B cell (primary cell): Measurements from ENCODE around the gene NCMAP. TPM values are rescaled to one million over a fixed set of nuclear protein-coding genes. Genes with fewer than 3 reads are reported as not detected.

ENCODE experiments used
- ATAC-seq: fragments of 200-7000 bp; cut with Tn5 transposase; one replicate; pipeline ENCODE4 v1.10.0; 2021; ENCODE audit warnings: low read depth, mild to moderate bottlenecking, moderate number of reproducible peaks, moderate library complexity
- CTCF ChIA-PET: fragments of 350-600 bp; sonication (Branson Sonifier 250); formaldehyde crosslinking; loops from one replicate; lab custom pipeline; 2021; ENCODE audit warnings: antibody characterized with exemption, inconsistent platforms; lab: Charles Lee
- POLR2A ChIA-PET: fragments of 350-600 bp; sonication (Branson Sonifier 250); formaldehyde crosslinking; loops from one replicate; lab custom pipeline; 2021; ENCODE audit warnings: antibody characterized with exemption; lab: Charles Lee
- DNase-seq: peaks from one replicate; pipeline ENCODE4 v3.0.0; 2013
- H2AFZ ChIP-seq: 2 replicates; pipeline ENCODE4 v1.6.1; 2012; ENCODE audit warnings: mild to moderate bottlenecking, low read depth, low read length; ENCODE audit not compliant: insufficient read depth, poor library complexity, severe bottlenecking
- H3K27ac ChIP-seq, 2 donors: 1 replicate in 1 of 2; 2 replicates in 1 of 2; pipeline ENCODE4 v1.5.1; 2012 to 2013; ENCODE audit warnings: low read length in 2 of 2, mild to moderate bottlenecking in 2 of 2, moderate library complexity in 1 of 2
- H3K27me3 ChIP-seq, 4 experiments: fragments of 200-600 bp in 1 of 4; sonication (generic) in 1 of 4; replicated peaks in 1 of 4; 1 replicate in 2 of 4; 2 replicates in 2 of 4; pipeline versions ENCODE4 v1.6.1 to v1.7.0; 2013 to 2016; ENCODE audit warnings: low read length in 3 of 4, mild to moderate bottlenecking in 2 of 4, mixed read lengths in 1 of 4, moderate library complexity in 1 of 4; ENCODE audit not compliant: insufficient read depth in 4 of 4, control insufficient read depth in 3 of 4; ENCODE audit errors: control extremely low read depth in 1 of 4
- H3K36me3 ChIP-seq, 2 experiments: replicated peaks in 1 of 2; 1 replicate in 1 of 2; 2 replicates in 1 of 2; pipeline versions ENCODE4 v1.6.1 to v1.7.1; 2013; ENCODE audit warnings: low read length in 1 of 2; ENCODE audit not compliant: insufficient read depth in 2 of 2, control insufficient read depth in 1 of 2; ENCODE audit errors: control extremely low read depth in 1 of 2, extremely low read depth in 1 of 2
- H3K4me1 ChIP-seq, 2 donors: fragments of 200-600 bp in 1 of 2; sonication (generic) in 1 of 2; 1 replicate in 1 of 2; 2 replicates in 1 of 2; pipeline versions ENCODE4 v1.5.1 to v1.6.1; 2013 to 2017; ENCODE audit warnings: low read length in 2 of 2; ENCODE audit not compliant: control insufficient read depth in 2 of 2, insufficient read depth in 2 of 2
- H3K4me2 ChIP-seq: replicated peaks from 2 replicates; pipeline ENCODE3; 2012; ENCODE audit warnings: mild to moderate bottlenecking, low read depth, low read length; ENCODE audit not compliant: poor library complexity, severe bottlenecking
- H3K4me3 ChIP-seq, 5 experiments: fragments of 200-600 bp in 1 of 5; sonication (generic) in 1 of 5; 1 replicate in 3 of 5; 2 replicates in 2 of 5; pipeline versions ENCODE4 v1.5.1 to v1.7.0; 2011 to 2016; ENCODE audit warnings: low read length in 4 of 5, mild to moderate bottlenecking in 4 of 5, low read depth in 2 of 5, control low read depth in 1 of 5, moderate library complexity in 1 of 5; ENCODE audit not compliant: insufficient read depth in 1 of 5; ENCODE audit errors: control extremely low read depth in 1 of 5, extremely low read depth in 1 of 5
- H3K79me2 ChIP-seq: fragments of 200-600 bp; sonication (generic); one replicate; pipeline ENCODE4 v1.6.0; 2016; ENCODE audit warnings: low read length; ENCODE audit not compliant: control insufficient read depth, insufficient read depth
- H3K9ac ChIP-seq: fragments of 200-600 bp; sonication (generic); 2 replicates; pipeline ENCODE4 v1.6.1; 2017; ENCODE audit warnings: mild to moderate bottlenecking, low read length, moderate library complexity
- H3K9me3 ChIP-seq, 3 donors: one replicate each; pipeline versions ENCODE4 v1.6.1 to v1.7.1; 2013; ENCODE audit warnings: low read length in 2 of 3; ENCODE audit not compliant: control insufficient read depth in 2 of 3, insufficient read depth in 1 of 3; ENCODE audit errors: control extremely low read depth in 1 of 3
- H4K20me1 ChIP-seq: 2 replicates; pipeline ENCODE4 v1.6.0; 2012; ENCODE audit warnings: mild to moderate bottlenecking, low read length; ENCODE audit not compliant: insufficient read depth, control insufficient read depth, poor library complexity, severe bottlenecking
- H3K27ac Mint-ChIP-seq: one replicate; pipeline ENCODE4 v1.8.0; 2021; ENCODE audit warnings: mixed read lengths
- H3K27me3 Mint-ChIP-seq: one replicate; pipeline ENCODE4 v1.8.0; 2021; ENCODE audit warnings: mixed read lengths
- H3K4me1 Mint-ChIP-seq: one replicate; pipeline ENCODE4 v1.8.0; 2021; ENCODE audit warnings: mixed read lengths
- H3K4me3 Mint-ChIP-seq: one replicate; pipeline ENCODE4 v1.8.0; 2021; ENCODE audit warnings: mixed read lengths
- H3K9me3 Mint-ChIP-seq: one replicate; pipeline ENCODE4 v1.8.0; 2022; ENCODE audit warnings: mixed read lengths; ENCODE audit not compliant: insufficient read depth
- EZH2 ChIP-seq: IDR thresholded peaks from 2 replicates; pipeline ENCODE4 v1.6.1; 2012; ENCODE audit warnings: borderline replicate concordance, low read depth, mild to moderate bottlenecking, moderate library complexity, low read length; ENCODE audit not compliant: insufficient read depth, poor library complexity, severe bottlenecking
- WGBS: methylation state at CpG from one replicate; pipeline ENCODE4 v1.1.5; 2013; ENCODE audit warnings: missing lambda C conversion rate; ENCODE audit not compliant: insufficient coverage; 5-methylcytosine and 5-hydroxymethylcytosine counted together
- intact Hi-C: fragments of 100-400 bp; cut with micrococcal nuclease; formaldehyde crosslinking; loops from one replicate; pipeline ENCODE4 v1.10.0; 2022
- polyA plus RNA-seq: library from polyadenylated mRNA; depleted of rRNA; stranded (reverse); fragments of >200 nt; gene quantifications from 2 replicates; pipeline ENCODE4 v1.2.3, GENCODE V29; 2012
- total RNA-seq, 2 donors: library from RNA; stranded (reverse); fragments of 120-200 nt in 1 of 2; gene quantifications; 1 replicate in 1 of 2; 2 replicates in 1 of 2; pipeline versions ENCODE4 v1.2.3 to v1.2.4, GENCODE V29; 2013 to 2022
- TF ChIP-seq, protein P1 (sequence below): fragments of 200-600 bp; IDR thresholded peaks from one replicate; pipeline ENCODE4 v1.8.0; 2022; ENCODE audit warnings: antibody characterized with exemption, mild to moderate bottlenecking

Gene NCMAP
- total and polyA plus RNA-seq, 2 donors (not counting 1 experiment from before 2014, with no cell fraction given): not detected

DNA sequence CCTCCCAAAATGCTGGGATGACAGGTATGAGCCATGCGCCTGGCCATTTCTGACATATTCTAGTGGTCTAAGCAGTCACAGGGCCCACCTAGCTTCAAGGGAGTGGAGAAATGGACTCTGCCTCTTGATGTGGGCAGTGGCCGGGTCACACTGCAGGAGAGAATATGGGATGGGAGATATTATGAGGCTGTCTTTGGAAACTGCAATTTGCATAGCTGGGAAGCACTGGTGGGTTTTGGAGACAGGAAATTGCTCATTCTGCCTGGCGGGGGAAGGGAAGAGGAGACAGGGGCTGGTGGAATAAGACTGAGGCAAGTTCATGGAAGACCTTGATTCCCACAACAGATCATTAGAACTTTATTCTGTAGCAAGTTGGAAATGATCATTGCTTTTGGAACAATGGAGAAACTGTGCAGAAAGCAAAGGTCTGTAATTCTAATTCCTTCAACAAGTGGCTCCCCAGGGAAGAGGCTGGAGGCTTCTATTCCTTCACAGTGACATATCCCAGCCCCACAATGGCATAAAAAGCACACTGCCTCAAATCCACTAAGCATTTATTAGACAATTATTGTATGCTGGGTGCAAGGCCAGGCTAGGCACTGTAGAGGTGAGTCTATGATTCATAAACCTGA is 10.5 kb downstream of the NCMAP start:
- ATAC-seq: no peak
- CTCF ChIA-PET: no interaction called here

DNA sequence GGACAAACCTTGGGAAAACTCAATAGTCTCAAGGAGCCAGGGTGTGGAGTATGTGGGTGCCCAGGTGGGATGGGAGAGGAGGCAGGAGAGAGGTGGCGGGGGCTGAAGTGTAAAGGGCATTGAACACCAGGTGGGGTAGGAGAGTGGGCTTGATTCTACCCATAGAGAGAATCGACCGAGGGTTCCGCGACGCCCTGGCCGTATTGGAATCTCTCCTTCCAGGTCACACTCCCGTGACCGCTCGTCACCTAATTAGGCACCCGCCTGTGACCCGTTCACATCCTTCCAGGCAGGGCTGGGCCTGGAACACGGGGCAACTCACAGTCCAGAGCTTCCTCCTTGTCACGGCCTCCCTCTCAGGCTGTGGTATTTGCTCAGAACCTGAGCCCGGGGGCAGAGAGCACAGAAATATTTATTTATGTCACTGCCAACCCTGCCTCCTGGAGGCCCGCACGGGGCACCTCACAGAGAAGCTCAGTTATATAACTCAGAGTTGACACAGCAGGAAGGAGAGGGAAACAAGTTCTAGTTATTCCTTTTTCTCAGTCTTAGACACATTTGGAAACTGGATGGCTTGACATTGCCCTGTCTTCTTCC is 12.0 kb downstream of the NCMAP start:
- H2AFZ ChIP-seq: peak overlapping the region; percentile 53
- H3K4me3 ChIP-seq: no peak overlapping the region
- H3K79me2 ChIP-seq: no peaks in the 10 kb centered on the region
- Mint-ChIP-seq H3K27me3 (no peaks in the 10 kb centered on the region), H3K4me3 (no peak overlapping the region), H3K9me3 (no peaks in the 10 kb centered on the region), H3K27ac (no peak overlapping the region), H3K4me1 (peaks cover 26% of the 10 kb centered on the region)
- no peaks in the 10 kb centered on the region for H3K36me3 ChIP-seq
- H3K27me3 ChIP-seq: peaks cover 0 to 3% (median 0%) of the 10 kb centered on the region in 4 experiments
- peak overlapping the region; percentile 12 for H3K4me2 ChIP-seq
- H4K20me1 ChIP-seq: no peaks in the 10 kb centered on the region
- CTCF ChIA-PET: interaction anchor here (2.5 kb wide), 1 partner anchor 19 kb away, joined by 13 read pairs; no protein-coding TSS in a partner anchor
- intact Hi-C loops: no loop called here
- H3K9ac ChIP-seq: no peak overlapping the region
- H3K27ac ChIP-seq: no peak overlapping the region
- DNase-seq (peak; percentile 24), ATAC-seq (peak; percentile 21)
- TF ChIP-seq EZH2: no peak
- TF ChIP-seq, protein P1, sequence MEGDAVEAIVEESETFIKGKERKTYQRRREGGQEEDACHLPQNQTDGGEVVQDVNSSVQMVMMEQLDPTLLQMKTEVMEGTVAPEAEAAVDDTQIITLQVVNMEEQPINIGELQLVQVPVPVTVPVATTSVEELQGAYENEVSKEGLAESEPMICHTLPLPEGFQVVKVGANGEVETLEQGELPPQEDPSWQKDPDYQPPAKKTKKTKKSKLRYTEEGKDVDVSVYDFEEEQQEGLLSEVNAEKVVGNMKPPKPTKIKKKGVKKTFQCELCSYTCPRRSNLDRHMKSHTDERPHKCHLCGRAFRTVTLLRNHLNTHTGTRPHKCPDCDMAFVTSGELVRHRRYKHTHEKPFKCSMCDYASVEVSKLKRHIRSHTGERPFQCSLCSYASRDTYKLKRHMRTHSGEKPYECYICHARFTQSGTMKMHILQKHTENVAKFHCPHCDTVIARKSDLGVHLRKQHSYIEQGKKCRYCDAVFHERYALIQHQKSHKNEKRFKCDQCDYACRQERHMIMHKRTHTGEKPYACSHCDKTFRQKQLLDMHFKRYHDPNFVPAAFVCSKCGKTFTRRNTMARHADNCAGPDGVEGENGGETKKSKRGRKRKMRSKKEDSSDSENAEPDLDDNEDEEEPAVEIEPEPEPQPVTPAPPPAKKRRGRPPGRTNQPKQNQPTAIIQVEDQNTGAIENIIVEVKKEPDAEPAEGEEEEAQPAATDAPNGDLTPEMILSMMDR: no peak
- H3K4me1 ChIP-seq: peaks cover 7 to 18% of the 10 kb centered on the region in 2 donors
- POLR2A ChIA-PET: no interaction called here
- H3K9me3 ChIP-seq: no peaks in the 10 kb centered on the region
- WGBS: 52% methylated on average over 11 of the region's 17 CpGs

More for the DNA sequence above, 10.5 kb downstream of the NCMAP start:
- WGBS: 95% methylated on average over 2 of the region's 3 CpGs
- Mint-ChIP-seq H3K4me1 (peaks cover 14% of the 10 kb centered on the region), H3K4me3 (no peak overlapping the region), H3K9me3 (no peaks in the 10 kb centered on the region), H3K27ac (no peak overlapping the region), H3K27me3 (no peaks in the 10 kb centered on the region)
- no peak overlapping the region for H3K27ac ChIP-seq
- H2AFZ ChIP-seq: no peak overlapping the region
- no peak for TF ChIP-seq EZH2
- TF ChIP-seq, protein P1: no peak
- H3K4me2 ChIP-seq: no peak overlapping the region
- H3K4me3 ChIP-seq: no peak overlapping the region
- peaks cover 2 to 6% of the 10 kb centered on the region in 2 donors for H3K4me1 ChIP-seq
- H3K9me3 ChIP-seq: no peaks in the 10 kb centered on the region
- intact Hi-C loops: no loop called here
- H3K9ac ChIP-seq: no peak overlapping the region
- POLR2A ChIA-PET: no interaction called here
- H3K36me3 ChIP-seq: no peaks in the 10 kb centered on the region
- H3K79me2 ChIP-seq: no peaks in the 10 kb centered on the region
- H4K20me1 ChIP-seq: no peaks in the 10 kb centered on the region
- DNase-seq: no peak
- peaks cover 0 to 3% (median 0%) of the 10 kb centered on the region in 4 experiments for H3K27me3 ChIP-seq
